GM12864 (cell line): ENCODE data around the gene MZF1.

Experiments
- DNase-seq: peaks from one replicate; pipeline ENCODE4 v3.0.0-alpha.2; 2011; ENCODE audit warnings: low read depth
- H3K4me3 ChIP-seq: 2 replicates; pipeline ENCODE4 v1.5.1; 2011; ENCODE audit warnings: mild to moderate bottlenecking, low read depth, low read length, control low read depth
- TF ChIP-seq, protein P1 (sequence below): IDR thresholded peaks from 2 replicates; pipeline ENCODE4 v1.5.1; 2011; ENCODE audit warnings: low read depth, mild to moderate bottlenecking, moderate library complexity, low read length, control low read depth, inconsistent platforms; ENCODE audit errors: missing control alignments

Gene MZF1

DNA sequence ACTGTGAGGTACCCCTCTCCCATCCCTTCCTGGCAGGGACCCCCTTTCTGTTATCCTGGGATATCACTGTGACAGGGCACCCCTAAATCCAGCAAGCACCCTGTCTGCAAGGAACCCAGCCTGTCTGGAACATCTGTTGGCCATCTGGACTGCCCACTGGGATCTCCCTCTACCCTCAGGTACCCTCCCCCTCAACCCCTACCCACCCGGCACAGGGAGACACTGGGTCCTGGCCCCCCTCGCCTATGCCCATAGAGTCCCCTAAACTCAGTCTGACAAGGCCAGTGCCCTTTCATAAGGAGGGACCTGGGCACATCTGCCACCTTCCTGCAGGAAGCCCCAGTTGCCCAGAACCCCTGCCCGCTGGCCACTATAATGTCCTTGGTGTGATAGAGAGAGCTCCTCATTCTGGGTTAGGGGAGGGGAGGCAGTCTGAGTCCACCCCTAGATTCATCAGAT, 58.5 kb downstream of the MZF1 start:
- TF ChIP-seq, protein P1, sequence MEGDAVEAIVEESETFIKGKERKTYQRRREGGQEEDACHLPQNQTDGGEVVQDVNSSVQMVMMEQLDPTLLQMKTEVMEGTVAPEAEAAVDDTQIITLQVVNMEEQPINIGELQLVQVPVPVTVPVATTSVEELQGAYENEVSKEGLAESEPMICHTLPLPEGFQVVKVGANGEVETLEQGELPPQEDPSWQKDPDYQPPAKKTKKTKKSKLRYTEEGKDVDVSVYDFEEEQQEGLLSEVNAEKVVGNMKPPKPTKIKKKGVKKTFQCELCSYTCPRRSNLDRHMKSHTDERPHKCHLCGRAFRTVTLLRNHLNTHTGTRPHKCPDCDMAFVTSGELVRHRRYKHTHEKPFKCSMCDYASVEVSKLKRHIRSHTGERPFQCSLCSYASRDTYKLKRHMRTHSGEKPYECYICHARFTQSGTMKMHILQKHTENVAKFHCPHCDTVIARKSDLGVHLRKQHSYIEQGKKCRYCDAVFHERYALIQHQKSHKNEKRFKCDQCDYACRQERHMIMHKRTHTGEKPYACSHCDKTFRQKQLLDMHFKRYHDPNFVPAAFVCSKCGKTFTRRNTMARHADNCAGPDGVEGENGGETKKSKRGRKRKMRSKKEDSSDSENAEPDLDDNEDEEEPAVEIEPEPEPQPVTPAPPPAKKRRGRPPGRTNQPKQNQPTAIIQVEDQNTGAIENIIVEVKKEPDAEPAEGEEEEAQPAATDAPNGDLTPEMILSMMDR: no peak
- peak overlapping the region; percentile 65 for H3K4me3 ChIP-seq
- DNase-seq: no peak

DNA sequence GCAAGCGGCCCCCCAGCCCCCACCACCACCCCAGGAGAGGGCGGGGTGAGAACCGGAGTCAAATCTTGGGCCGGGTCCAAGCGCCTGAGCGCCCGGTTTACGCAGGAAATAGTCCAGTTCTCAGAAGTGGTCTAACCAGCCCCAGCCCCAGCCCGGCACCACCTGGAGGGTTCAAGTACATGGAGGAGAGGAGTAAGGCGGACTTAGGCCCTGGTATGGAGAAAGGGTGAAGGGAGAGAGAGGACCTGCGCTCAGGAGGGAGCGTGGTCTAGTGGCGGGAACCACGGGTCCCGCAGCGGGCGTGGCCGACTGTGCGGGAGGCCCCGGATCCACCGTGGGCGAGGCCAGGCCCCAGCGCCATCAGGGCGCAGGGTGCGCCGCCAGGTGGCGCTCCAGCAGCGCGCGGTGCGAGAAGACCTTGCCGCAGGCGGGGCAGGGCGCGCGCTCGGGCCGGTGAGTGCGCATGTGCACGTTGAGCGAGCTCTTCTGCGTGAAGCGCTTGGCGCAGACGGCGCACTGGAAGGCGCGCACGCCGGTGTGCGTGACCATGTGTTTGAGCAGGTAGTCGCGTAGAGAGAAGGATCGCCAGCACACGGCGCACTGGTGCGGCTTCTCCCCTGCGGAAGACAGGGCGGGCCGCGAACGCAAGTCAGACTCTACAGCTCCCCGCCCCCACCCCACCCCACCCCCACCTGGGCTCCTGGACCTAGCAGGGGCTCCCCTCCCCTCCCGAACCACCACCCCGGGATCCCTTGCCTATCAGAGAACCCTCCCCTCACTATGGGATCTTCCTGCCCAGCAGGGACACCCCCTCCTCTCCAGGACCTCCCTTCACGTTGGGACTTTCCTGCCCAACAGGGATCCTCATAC, 59.2 kb downstream of the MZF1 start:
- DNase-seq: peak; percentile 87
- TF ChIP-seq, protein P1: peak; percentile 95
- peak overlapping the region; percentile 65 for H3K4me3 ChIP-seq

DNA sequence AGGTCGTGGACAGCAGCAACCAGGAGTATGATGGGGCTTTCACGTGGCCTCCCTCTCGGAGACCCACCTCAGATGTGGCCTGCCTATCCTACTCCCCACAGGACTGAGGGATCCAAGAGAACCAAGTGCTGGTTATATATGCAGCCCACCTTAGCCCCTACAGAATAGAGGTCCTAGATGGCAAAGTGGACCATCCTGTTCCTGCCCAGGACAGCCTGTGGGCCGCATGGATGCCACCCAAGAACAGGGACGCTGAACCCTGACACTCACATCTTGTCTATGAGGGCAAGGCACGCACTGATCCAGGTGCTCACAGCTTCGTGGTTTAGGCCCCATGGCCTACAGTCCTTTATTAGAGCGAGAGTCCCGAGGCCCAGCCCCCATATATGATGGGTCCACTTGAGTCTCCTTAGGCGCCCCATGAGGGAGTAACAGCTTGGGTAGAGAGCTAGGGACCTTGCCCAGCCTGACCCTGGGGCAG, 59.9 kb downstream of the MZF1 start:
- DNase-seq: no peak
- TF ChIP-seq, protein P1: no peak
- no peak overlapping the region for H3K4me3 ChIP-seq
